Measurements from ENCODE around the gene CMKLR1.

CMKLR1 gene

GRCh38 chr12:108313241-108313605, 25.9 kb downstream of the CMKLR1 start:
- Histone ChIP-seq H3K9me2 (ENCODE audit: low read depth, low read length) (no peaks in the 10 kb centered on the region), H3K27ac (ENCODE audit: low read depth, low read length, poor library complexity, severe bottlenecking) (no peak overlapping the region), H3K27me3 (ENCODE audit: insufficient read depth, low read length) (no peaks in the 10 kb centered on the region), H3F3A (ENCODE audit: insufficient read depth, low read length) (no peaks in the 10 kb centered on the region), H3K4me2 (ENCODE audit: low read length) (no peak overlapping the region), H3K4me3 (ENCODE audit: low read depth, low read length, poor library complexity, severe bottlenecking) (no peak overlapping the region), H4K20me1 (ENCODE audit: insufficient read depth, low read length) (no peaks in the 10 kb centered on the region), H3K9ac (ENCODE audit: low read length) (no peak overlapping the region), H3K4me1 (ENCODE audit: insufficient read depth, low read length, severe bottlenecking) (no peaks in the 10 kb centered on the region), H3K9me3 (ENCODE audit: low read length) (no peaks in the 10 kb centered on the region), H2AFZ (ENCODE audit: low read length) (no peak overlapping the region), H3K79me2 (ENCODE audit: insufficient read depth, low read length) (no peaks in the 10 kb centered on the region), H3K36me3 (ENCODE audit: insufficient read depth, low read length) (no peaks in the 10 kb centered on the region)
- TF ChIP-seq, protein P1, sequence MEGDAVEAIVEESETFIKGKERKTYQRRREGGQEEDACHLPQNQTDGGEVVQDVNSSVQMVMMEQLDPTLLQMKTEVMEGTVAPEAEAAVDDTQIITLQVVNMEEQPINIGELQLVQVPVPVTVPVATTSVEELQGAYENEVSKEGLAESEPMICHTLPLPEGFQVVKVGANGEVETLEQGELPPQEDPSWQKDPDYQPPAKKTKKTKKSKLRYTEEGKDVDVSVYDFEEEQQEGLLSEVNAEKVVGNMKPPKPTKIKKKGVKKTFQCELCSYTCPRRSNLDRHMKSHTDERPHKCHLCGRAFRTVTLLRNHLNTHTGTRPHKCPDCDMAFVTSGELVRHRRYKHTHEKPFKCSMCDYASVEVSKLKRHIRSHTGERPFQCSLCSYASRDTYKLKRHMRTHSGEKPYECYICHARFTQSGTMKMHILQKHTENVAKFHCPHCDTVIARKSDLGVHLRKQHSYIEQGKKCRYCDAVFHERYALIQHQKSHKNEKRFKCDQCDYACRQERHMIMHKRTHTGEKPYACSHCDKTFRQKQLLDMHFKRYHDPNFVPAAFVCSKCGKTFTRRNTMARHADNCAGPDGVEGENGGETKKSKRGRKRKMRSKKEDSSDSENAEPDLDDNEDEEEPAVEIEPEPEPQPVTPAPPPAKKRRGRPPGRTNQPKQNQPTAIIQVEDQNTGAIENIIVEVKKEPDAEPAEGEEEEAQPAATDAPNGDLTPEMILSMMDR (IDR thresholded peaks at IDR 0.05; ENCODE audit: low read length) = no peak
- TF ChIP-seq EZH2 (IDR thresholded peaks at IDR 0.05; ENCODE audit: borderline replicate concordance, low read length) = no peak

DNA sequence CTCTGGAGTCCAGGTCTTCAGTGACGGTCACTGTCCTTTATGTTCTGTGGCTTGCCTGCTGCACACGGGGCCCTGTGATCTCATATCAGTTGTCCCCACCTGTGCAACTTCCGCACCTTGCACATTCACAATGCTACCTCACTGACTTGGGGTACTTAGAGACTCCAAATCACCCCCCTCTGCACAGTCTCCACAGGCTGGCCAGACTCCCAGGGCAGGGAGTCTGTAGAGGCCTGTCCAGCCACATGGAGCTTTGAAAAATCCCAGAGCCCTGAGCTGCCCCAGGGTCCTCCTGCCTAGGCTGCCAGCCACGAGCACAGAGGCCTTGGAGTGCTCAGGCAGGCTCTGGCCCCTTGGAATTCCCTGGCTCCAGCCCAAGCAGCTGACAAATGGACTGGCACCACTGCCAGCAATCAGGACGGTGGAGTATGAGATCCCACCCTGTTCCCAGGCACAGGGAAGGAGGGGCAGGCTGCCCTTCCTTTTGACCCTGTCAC, 26.4 kb downstream of the CMKLR1 start:
- no peaks in the 10 kb centered on the region for H4K20me1 ChIP-seq (ENCODE audit: insufficient read depth, low read length)
- H3K9me3 ChIP-seq (ENCODE audit: low read length) = no peaks in the 10 kb centered on the region
- no peak for TF ChIP-seq EZH2 (IDR thresholded peaks at IDR 0.05; ENCODE audit: borderline replicate concordance, low read length)
- TF ChIP-seq, protein P1 (IDR thresholded peaks at IDR 0.05; ENCODE audit: low read length) = no peak
- no peak overlapping the region for H3K9ac ChIP-seq (ENCODE audit: low read length)
- no peak overlapping the region for H3K27ac ChIP-seq (ENCODE audit: low read depth, low read length, poor library complexity, severe bottlenecking)
- no peaks in the 10 kb centered on the region for H3K9me2 ChIP-seq (ENCODE audit: low read depth, low read length)
- H2AFZ ChIP-seq (ENCODE audit: low read length) = no peak overlapping the region
- no peak overlapping the region for H3K4me2 ChIP-seq (ENCODE audit: low read length)
- no peaks in the 10 kb centered on the region for H3K4me1 ChIP-seq (ENCODE audit: insufficient read depth, low read length, severe bottlenecking)
- no peaks in the 10 kb centered on the region for H3K79me2 ChIP-seq (ENCODE audit: insufficient read depth, low read length)
- no peaks in the 10 kb centered on the region for H3K36me3 ChIP-seq (ENCODE audit: insufficient read depth, low read length)
- H3K27me3 ChIP-seq (ENCODE audit: insufficient read depth, low read length) = no peaks in the 10 kb centered on the region
- H3F3A ChIP-seq (ENCODE audit: insufficient read depth, low read length) = no peaks in the 10 kb centered on the region
- no peak overlapping the region for H3K4me3 ChIP-seq (ENCODE audit: low read depth, low read length, poor library complexity, severe bottlenecking)

DNA sequence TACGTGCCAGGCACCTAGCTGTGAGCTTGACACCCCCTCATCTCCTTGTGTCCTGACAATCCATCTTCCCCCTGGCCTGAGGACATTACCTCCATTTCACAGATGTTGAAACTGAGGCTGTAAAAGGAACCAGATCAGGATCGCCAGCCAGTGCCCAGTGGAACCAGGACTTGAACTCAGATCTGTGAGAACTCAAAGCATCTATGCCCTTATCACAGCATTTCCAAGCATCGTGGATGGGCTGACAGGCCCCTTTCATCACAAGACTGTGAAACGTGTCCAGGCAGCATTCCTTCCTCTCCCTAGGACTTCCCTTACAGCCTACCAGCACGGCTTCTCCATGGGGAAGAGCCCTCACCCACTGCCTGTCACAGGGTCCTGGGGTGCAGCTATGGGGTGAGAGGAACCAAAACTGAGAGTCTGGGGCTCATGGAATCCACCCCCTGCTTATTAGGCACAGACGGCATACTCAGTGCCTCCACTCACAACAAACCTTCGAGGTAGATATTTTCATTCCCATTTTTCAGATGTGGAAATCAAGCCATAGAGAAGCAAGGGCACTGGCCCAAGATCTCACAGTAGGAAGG, 26.9 kb downstream of the CMKLR1 start:
- H3K79me2 ChIP-seq (ENCODE audit: insufficient read depth, low read length) = no peaks in the 10 kb centered on the region
- H3F3A ChIP-seq (ENCODE audit: insufficient read depth, low read length) = no peaks in the 10 kb centered on the region
- no peak overlapping the region for H3K4me2 ChIP-seq (ENCODE audit: low read length)
- no peak overlapping the region for H3K27ac ChIP-seq (ENCODE audit: low read depth, low read length, poor library complexity, severe bottlenecking)
- TF ChIP-seq EZH2 (IDR thresholded peaks at IDR 0.05; ENCODE audit: borderline replicate concordance, low read length) = no peak
- TF ChIP-seq, protein P1 (IDR thresholded peaks at IDR 0.05; ENCODE audit: low read length) = no peak
- no peaks in the 10 kb centered on the region for H3K9me2 ChIP-seq (ENCODE audit: low read depth, low read length)
- H3K9ac ChIP-seq (ENCODE audit: low read length) = no peak overlapping the region
- H2AFZ ChIP-seq (ENCODE audit: low read length) = no peak overlapping the region
- no peaks in the 10 kb centered on the region for H4K20me1 ChIP-seq (ENCODE audit: insufficient read depth, low read length)
- H3K9me3 ChIP-seq (ENCODE audit: low read length) = no peaks in the 10 kb centered on the region
- H3K36me3 ChIP-seq (ENCODE audit: insufficient read depth, low read length) = no peaks in the 10 kb centered on the region
- H3K27me3 ChIP-seq (ENCODE audit: insufficient read depth, low read length) = no peaks in the 10 kb centered on the region
- H3K4me1 ChIP-seq (ENCODE audit: insufficient read depth, low read length, severe bottlenecking) = no peaks in the 10 kb centered on the region
- no peak overlapping the region for H3K4me3 ChIP-seq (ENCODE audit: low read depth, low read length, poor library complexity, severe bottlenecking)
